GM12874 (cell line): ENCODE measurements around the gene CYP4F22.

Experiments
- TF ChIP-seq, protein P1 (sequence below): IDR thresholded peaks from 2 replicates; pipeline ENCODE4 v1.5.1; 2011; ENCODE audit warnings: low read depth, mild to moderate bottlenecking, control low read depth, low read length, moderate library complexity; ENCODE audit not compliant: insufficient read depth

Gene CYP4F22

DNA sequence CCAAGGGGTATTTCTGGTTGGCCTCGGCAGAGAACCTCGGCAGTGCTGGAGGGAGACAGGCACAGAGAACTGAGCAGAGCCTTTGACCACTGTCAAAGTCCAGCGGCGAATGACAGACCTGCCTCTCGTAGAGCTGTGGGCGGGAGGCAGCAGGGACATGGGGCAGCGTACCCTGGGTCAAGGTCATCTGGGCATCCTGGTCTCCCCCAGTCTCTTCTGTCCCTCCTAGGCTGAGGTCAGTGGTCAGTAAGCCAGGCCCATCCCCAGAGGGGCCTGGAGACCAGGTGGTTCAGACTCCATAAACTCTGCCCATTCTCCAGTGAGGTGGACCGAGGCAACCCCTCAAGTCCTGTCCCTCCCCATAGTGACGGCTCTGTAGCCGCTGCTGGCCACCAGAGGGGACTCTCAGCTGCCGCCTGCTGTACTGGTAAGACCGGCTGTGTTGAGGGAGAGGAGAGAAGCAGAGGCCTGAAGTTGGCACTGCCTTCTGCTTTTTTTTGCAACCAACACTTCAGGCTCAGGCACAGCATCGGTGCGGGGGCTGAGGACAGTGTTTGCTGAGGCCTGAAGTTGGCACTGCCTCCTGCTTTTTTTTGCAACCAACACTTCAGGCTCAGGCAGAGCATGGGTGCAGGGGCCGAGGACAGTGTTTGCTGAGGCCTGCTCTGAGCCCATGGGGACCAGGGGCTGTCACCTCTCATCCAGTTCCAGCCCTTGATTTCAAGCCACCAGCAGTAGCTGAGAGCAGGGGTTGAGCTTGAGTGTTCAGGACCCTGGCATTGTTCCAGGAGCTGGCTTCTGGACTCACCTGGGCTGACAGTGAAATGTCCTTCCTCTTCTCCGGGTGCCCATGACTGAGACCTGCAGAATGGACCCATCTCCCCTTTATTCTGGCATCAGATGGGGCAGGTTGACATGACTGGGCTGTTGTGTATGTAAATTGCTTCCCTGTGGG, 28.7 kb upstream of the CYP4F22 start, which contains the start of gene PGLYRP2:
TSS of gene PGLYRP2 (minus strand) at position 111 of the 955 bp plus-strand sequence. CDS start 130 bp downstream, outside the sequence.
- TF ChIP-seq, protein P1, sequence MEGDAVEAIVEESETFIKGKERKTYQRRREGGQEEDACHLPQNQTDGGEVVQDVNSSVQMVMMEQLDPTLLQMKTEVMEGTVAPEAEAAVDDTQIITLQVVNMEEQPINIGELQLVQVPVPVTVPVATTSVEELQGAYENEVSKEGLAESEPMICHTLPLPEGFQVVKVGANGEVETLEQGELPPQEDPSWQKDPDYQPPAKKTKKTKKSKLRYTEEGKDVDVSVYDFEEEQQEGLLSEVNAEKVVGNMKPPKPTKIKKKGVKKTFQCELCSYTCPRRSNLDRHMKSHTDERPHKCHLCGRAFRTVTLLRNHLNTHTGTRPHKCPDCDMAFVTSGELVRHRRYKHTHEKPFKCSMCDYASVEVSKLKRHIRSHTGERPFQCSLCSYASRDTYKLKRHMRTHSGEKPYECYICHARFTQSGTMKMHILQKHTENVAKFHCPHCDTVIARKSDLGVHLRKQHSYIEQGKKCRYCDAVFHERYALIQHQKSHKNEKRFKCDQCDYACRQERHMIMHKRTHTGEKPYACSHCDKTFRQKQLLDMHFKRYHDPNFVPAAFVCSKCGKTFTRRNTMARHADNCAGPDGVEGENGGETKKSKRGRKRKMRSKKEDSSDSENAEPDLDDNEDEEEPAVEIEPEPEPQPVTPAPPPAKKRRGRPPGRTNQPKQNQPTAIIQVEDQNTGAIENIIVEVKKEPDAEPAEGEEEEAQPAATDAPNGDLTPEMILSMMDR = no peak

DNA sequence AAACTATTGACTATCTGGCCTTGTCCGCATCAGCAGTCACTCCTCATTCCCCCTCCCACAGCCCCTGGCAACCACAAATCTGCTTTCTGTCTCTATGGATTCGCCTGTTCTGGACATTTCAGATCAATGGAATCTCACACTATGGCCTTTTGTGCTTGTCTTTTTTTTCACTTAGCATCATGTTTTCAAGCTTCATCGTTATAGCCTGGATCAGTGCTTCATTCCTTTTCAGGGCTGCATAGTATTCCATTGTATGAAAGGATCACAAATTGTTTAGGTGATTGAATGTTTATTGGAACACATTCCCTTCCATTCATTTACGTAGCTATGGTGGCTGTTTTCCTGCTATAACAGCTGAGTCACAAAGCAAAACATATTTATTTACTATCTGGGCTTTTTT, 21.3 kb upstream of the CYP4F22 start:
- TF ChIP-seq, protein P1 = no peak

DNA sequence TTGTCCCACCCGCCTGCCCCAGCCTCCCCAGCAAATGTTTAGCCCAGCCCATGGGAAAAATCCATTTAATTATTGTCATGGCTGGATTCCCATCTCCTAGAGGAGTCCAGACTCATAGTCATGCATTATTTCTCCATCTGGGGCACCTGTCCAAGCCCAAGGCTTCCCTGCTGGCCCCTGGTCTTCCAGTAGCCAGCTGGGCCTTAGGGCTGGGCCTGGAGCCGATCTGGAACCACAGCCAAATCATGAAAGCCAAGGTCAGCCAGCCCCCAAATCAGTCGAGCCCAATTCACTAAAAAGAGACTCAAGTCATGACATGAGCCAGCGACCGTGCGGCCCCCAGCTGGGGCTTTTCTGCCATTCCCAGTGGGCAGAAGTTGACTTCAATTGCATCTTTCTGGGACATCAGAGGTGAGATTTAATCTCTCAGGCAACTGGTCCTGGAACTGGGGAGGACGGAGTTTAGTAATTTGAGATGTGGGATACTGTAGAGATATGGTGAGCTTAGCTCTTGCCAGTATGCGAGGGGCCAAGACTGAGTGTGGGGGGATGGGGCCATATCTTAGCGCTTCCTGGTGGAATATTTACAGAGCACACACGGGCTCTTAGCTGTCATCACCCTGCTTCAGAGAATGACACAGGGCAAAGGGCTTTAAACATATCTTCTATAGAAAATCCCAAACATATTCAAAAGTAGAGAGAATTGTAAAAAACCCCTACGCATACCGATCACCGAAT, 19.7 kb upstream of the CYP4F22 start:
- TF ChIP-seq, protein P1 = no peak

DNA sequence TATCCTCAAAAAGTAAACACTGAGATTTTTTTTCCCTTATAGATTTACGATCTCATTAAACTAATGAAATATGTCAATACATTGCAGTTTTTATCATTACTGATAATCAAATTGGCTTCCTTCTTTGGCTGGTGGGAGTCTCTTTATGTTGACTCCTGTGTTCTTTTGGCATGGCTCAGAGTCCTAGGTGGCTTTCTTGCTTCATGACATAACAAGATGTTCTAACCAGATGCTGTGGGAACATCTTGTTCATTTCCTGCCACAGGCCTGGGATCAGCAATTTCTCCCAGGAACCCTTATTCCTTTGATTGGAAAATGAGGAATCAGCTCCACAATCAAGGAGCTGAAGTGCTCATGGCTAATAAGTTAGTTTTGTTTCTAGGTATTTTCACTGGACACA, 13.2 kb upstream of the CYP4F22 start:
- TF ChIP-seq, protein P1 = no peak

DNA sequence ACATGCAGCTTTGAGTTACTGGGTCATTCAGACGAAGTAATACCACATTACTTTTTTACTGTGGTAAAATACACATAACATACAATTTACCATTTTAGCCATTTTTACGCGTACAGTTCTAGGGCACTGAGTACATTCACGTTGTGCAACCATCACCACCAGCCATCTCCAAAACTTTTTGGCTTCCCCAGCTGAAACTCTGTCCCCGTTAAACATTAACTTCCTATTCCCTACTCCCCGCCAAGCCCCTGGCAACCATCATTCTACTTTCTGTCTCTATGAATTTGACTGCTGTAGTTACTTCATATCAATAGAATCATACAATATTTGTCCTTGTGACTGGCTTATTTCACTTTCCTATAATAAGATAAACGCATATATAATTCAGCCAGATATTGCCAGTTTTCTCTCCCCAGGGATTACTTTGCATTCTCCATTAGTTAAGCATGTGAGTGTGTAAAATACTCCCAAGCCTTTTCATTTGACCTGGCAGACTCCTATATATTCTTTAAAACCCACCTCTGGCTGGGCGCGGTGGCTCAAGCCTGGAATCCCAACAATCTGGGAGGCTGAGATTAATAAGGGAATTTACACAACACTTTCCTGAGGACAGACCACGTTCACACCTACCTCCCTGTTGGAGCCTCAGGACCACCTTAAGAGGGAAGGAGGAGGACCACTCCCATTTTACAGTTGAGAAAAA, 10.0 kb upstream of the CYP4F22 start:
- TF ChIP-seq, protein P1 = no peak

DNA sequence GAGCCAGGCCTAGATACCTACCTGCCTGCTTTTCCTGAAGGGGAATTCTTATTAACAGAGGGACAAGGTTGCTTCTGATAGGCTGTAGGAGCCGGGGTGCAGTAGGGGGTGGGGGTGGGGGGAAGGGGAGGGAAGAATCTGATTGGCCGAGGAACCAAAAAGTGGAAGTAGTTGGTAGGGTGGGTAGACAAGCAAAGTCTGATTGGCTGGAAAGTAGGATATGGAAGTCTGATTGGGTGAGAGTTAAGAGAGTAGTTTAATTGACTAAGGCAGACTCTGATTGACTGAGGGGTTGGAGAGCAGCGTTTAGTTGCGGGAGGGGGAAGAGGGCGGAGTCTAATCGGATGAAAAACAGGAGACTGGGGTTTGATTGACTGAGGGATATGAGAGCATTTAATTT, 9.4 kb upstream of the CYP4F22 start:
- TF ChIP-seq, protein P1 = no peak

DNA sequence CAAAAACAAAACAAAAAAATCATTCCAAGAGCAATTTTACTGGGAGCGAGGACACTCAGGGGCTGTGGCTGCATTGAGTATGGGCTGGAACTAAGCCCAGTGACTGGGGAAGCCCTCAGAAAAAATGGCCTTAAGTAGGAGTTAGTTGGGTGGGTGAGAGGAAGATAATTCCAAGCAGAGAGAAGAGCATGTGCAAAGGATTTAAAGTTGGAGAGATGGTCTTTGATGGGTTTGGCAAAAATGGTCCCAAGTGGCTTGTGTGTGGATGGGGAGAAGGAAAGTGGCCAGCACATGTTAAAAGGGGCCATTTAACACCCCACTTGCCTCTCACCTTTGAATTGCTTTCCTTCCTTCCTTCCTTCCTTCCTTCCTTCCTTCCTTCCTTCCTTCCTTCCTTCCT, 6.7 kb upstream of the CYP4F22 start:
- TF ChIP-seq, protein P1 = no peak
